ENCODE data around the gene HIPK2. TPM values are rescaled to one million over a fixed set of nuclear protein-coding genes. Genes with fewer than 3 reads are reported as not detected.

The HIPK2 gene
- total and polyA plus RNA-seq, 3 experiments from 2014 or later: 1.7 to 22.7 (median 21.2) TPM

- Histone ChIP-seq H3K4me1 (ENCODE audit: insufficient read depth, low read length) (peaks cover 29% of the 10 kb centered on the region), H3K27ac (ENCODE audit: low read depth, low read length) (no peak overlapping the region), H3K36me3 (ENCODE audit: insufficient read depth, low read length) (no peaks in the 10 kb centered on the region), H3K27me3 (ENCODE audit: insufficient read depth, low read length, poor library complexity, severe bottlenecking) (no peaks in the 10 kb centered on the region), H3K4me3 (ENCODE audit: low read length) (no peak overlapping the region), H3K9me3 (ENCODE audit: low read length) (no peaks in the 10 kb centered on the region)
- Mint-ChIP-seq H3K4me3 (peak overlapping the region in 1 of 7 donors; percentile 57), H3K4me1 (peaks cover 34 to 41% (median 38%) of the 10 kb centered on the region in 3 donors), H3K27ac (peak overlapping the region in 6 of 8 donors; percentile 13 to 69 (median 46)), H3K27me3 (no peaks in the 10 kb centered on the region), H3K9me3 (no peaks in the 10 kb centered on the region), H3K36me3 (peaks cover 0 to 21% (median 4%) of the 10 kb centered on the region in 3 donors)
- POLR2A ChIA-PET: interaction anchor here (1.0 kb wide), 1 partner anchor 9 kb away, joined by 3 read pairs; no protein-coding TSS in a partner anchor
- DNase-seq: peak in 1 of 5 donors; percentile 31
- CTCF ChIA-PET: interaction anchor here (0.7 to 1.6 kb wide), 3 partner anchors 43 to 268 kb away, joined by 3 to 5 read pairs (median 4); no protein-coding TSS in a partner anchor
Measured at GRCh38 chr7:139737221-139738100, 40.3 kb downstream of the HIPK2 start.

DNA sequence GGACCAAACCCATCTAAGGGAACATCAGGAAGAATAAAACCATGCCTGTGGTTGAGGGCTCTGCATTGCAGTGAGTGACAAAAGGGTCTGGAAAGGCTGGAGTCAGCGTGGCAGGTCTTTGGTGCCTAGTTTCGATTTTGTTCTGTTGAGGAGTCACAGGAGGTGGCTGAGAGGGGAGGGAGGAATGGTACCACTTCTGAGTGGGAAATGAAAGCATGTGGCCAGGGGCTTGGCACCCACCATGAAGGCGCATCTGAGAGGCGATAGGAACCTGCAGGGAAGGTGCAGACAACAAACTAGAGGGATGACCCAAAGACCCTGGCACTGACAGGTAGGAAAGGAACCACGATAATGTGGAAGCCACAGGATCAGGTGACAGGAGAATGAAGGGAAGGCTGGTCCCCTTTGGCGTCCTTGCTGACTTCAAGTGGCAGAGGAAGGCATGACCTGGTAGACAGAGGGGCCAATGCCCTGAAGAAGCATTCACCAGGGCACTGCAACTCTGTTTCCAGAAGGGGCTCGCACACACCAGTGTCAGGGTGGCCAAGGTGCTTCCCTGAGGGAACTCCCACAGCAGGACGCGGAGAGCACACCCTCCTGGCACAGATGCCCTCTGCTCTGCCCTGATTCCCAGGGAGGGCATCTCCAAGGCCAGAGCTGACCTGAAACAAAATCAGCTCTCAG lies 41.7 kb downstream of the HIPK2 start:
- no peaks in the 10 kb centered on the region for H3K36me3 ChIP-seq (ENCODE audit: insufficient read depth, low read length)
- Mint-ChIP-seq H3K4me1 (peaks cover 41 to 51% (median 48%) of the 10 kb centered on the region in 3 donors), H3K4me3 (peak overlapping the region in 1 of 7 donors; percentile 7), H3K9me3 (no peaks in the 10 kb centered on the region), H3K27me3 (no peaks in the 10 kb centered on the region), H3K27ac (peak overlapping the region in 2 of 8 donors; percentile 56 to 75), H3K36me3 (peaks cover 0 to 17% (median 4%) of the 10 kb centered on the region in 3 donors)
- H3K4me1 ChIP-seq (ENCODE audit: insufficient read depth, low read length): peaks cover 40% of the 10 kb centered on the region
- no peak overlapping the region for H3K4me3 ChIP-seq (ENCODE audit: low read length)
- H3K9me3 ChIP-seq (ENCODE audit: low read length): no peaks in the 10 kb centered on the region
- no peak for DNase-seq
- no peak overlapping the region for H3K27ac ChIP-seq (ENCODE audit: low read depth, low read length)
- CTCF ChIA-PET: interaction anchor here (1.6 kb wide), 1 partner anchor 44 kb away, joined by 5 read pairs; no protein-coding TSS in a partner anchor
- POLR2A ChIA-PET: no interaction called here
- H3K27me3 ChIP-seq (ENCODE audit: insufficient read depth, low read length, poor library complexity, severe bottlenecking): no peaks in the 10 kb centered on the region

DNA sequence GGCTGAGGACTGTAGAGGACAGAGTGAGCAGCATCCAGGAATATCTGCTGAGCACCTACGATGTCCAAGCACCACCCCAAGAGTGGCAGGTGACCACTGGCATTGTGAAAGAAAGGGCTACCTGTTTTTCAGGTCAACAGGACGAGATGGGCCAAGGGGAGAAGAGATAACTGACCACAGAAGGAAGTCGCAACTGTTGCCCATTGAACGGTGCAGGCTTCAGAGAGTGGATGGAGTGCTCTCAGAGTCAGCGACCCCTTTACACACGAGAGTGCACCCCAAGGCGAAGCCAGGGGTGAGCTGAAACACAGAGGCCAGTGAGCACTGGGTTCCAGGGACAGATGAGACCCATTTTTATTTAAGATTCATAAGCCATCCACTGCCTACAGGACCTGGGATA lies 42.3 kb downstream of the HIPK2 start:
- ChIA-PET CTCF (no interaction called here), POLR2A (no interaction called here)
- no peak overlapping the region for H3K27ac Mint-ChIP-seq
- no peak for DNase-seq
- H3K27ac ChIP-seq (ENCODE audit: low read depth, low read length): no peak overlapping the region
- peaks cover 42 to 51% (median 49%) of the 10 kb centered on the region in 3 donors for H3K4me1 Mint-ChIP-seq
- H3K36me3 ChIP-seq (ENCODE audit: insufficient read depth, low read length): no peaks in the 10 kb centered on the region
- no peaks in the 10 kb centered on the region for H3K27me3 ChIP-seq (ENCODE audit: insufficient read depth, low read length, poor library complexity, severe bottlenecking)
- no peaks in the 10 kb centered on the region for H3K27me3 Mint-ChIP-seq
- peaks cover 0 to 15% (median 4%) of the 10 kb centered on the region in 3 donors for H3K36me3 Mint-ChIP-seq
- no peaks in the 10 kb centered on the region for H3K9me3 Mint-ChIP-seq
- H3K4me1 ChIP-seq (ENCODE audit: insufficient read depth, low read length): peaks cover 40% of the 10 kb centered on the region
- no peak overlapping the region for H3K4me3 ChIP-seq (ENCODE audit: low read length)
- H3K4me3 Mint-ChIP-seq: no peak overlapping the region
- no peaks in the 10 kb centered on the region for H3K9me3 ChIP-seq (ENCODE audit: low read length)

DNA sequence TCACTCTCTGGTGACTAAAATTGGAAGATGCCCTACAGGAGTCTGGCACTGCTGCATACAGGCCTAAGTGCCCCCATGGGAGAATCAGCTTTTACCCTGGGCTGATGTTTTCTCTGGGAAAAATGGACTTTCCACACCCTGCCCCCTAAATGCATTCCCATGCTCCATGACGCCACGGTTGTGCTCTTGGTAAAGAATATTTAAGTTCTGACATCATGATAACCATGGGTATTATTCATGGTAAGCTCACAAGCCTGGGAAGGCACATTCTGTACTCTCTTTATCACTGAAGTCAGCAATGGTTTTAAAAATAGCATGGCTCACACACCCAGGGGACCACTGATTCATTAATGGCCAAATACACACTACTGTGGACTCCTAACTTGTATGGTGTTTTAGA lies 43.4 kb downstream of the HIPK2 start:
- H3K36me3 ChIP-seq (ENCODE audit: insufficient read depth, low read length): no peaks in the 10 kb centered on the region
- peaks cover 40% of the 10 kb centered on the region for H3K4me1 ChIP-seq (ENCODE audit: insufficient read depth, low read length)
- no peak overlapping the region for H3K27ac ChIP-seq (ENCODE audit: low read depth, low read length)
- peaks cover 42 to 51% (median 49%) of the 10 kb centered on the region in 3 donors for H3K4me1 Mint-ChIP-seq
- DNase-seq: no peak
- no peak overlapping the region for H3K27ac Mint-ChIP-seq
- POLR2A ChIA-PET: no interaction called here
- H3K27me3 Mint-ChIP-seq: no peaks in the 10 kb centered on the region
- CTCF ChIA-PET: no interaction called here
- H3K9me3 Mint-ChIP-seq: no peaks in the 10 kb centered on the region
- peaks cover 0 to 14% (median 4%) of the 10 kb centered on the region in 3 donors for H3K36me3 Mint-ChIP-seq
- no peak overlapping the region for H3K4me3 Mint-ChIP-seq
- no peak overlapping the region for H3K4me3 ChIP-seq (ENCODE audit: low read length)
- no peaks in the 10 kb centered on the region for H3K27me3 ChIP-seq (ENCODE audit: insufficient read depth, low read length, poor library complexity, severe bottlenecking)
- no peaks in the 10 kb centered on the region for H3K9me3 ChIP-seq (ENCODE audit: low read length)

DNA sequence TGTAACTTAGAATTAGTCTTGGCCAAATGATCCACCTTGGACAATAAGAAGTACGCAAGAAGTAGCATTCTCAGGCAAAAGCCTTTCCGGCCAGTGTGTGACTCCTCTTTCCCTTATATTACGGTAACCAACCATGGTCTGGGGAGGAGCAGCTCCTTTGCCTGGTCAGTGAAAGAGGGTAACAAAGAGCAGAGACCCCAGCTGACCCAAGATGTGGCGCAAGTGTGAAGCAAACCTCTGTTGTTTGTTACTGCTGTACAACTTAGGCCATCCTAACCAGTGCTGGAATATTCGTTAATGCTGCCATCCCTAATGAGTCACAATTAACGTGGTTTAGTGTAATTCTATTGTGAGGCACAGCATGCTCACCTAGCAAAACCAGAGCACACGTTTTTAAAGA lies 44.0 kb downstream of the HIPK2 start:
- Histone ChIP-seq H3K9me3 (ENCODE audit: low read length) (no peaks in the 10 kb centered on the region), H3K4me1 (ENCODE audit: insufficient read depth, low read length) (peaks cover 37% of the 10 kb centered on the region), H3K27me3 (ENCODE audit: insufficient read depth, low read length, poor library complexity, severe bottlenecking) (no peaks in the 10 kb centered on the region), H3K27ac (ENCODE audit: low read depth, low read length) (no peak overlapping the region), H3K36me3 (ENCODE audit: insufficient read depth, low read length) (no peaks in the 10 kb centered on the region), H3K4me3 (ENCODE audit: low read length) (no peak overlapping the region)
- no peak overlapping the region for H3K4me3 Mint-ChIP-seq
- H3K9me3 Mint-ChIP-seq: no peaks in the 10 kb centered on the region
- H3K36me3 Mint-ChIP-seq: peaks cover 0 to 13% (median 4%) of the 10 kb centered on the region in 3 donors
- ChIA-PET POLR2A (no interaction called here), CTCF (no interaction called here)
- peaks cover 40 to 49% (median 46%) of the 10 kb centered on the region in 3 donors for H3K4me1 Mint-ChIP-seq
- H3K27ac Mint-ChIP-seq: no peak overlapping the region
- no peaks in the 10 kb centered on the region for H3K27me3 Mint-ChIP-seq
- DNase-seq: no peak

DNA sequence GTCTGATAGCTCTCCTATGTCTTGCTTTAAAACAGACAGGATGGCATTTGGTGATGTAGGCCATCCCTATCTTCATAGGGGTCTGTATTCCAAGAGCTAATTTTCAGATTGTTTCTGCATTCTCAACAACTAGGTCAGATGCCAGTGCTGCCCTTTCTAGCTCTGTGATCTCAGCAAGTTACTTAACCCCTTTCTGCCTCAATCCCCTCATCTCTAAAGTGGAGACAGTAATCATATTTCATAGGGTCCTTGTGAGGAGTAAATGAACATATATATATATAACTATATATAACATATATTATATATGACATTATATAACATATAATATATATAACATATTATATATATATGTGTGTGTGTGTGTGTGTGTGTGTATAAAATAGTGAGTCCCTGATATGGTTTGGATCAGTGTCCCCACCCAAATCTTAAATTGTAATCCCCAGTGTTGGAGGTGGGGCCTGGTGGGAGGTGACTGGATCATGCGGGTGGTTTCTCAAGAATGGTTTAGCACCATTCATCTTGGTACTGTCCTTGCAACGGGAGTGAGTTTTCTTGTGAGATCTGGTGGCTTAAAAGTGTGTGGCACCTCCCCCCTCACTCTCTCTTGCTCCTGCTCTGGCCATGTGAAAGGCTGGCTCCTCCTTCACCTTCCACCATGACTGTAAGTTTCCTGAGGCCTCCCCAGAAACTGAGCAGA lies 45.2 kb downstream of the HIPK2 start:
- H3K36me3 ChIP-seq (ENCODE audit: insufficient read depth, low read length): no peaks in the 10 kb centered on the region
- no peaks in the 10 kb centered on the region for H3K27me3 ChIP-seq (ENCODE audit: insufficient read depth, low read length, poor library complexity, severe bottlenecking)
- Mint-ChIP-seq H3K9me3 (no peaks in the 10 kb centered on the region), H3K4me1 (peaks cover 29 to 38% (median 35%) of the 10 kb centered on the region in 3 donors), H3K27me3 (no peaks in the 10 kb centered on the region), H3K36me3 (peaks cover 0 to 9% (median 3%) of the 10 kb centered on the region in 3 donors), H3K27ac (peak overlapping the region in 1 of 8 donors; percentile 83), H3K4me3 (no peak overlapping the region)
- H3K4me1 ChIP-seq (ENCODE audit: insufficient read depth, low read length): peaks cover 26% of the 10 kb centered on the region
- no peak for DNase-seq
- no peak overlapping the region for H3K27ac ChIP-seq (ENCODE audit: low read depth, low read length)
- H3K4me3 ChIP-seq (ENCODE audit: low read length): no peak overlapping the region
- ChIA-PET CTCF (interaction anchor here (0.7 kb wide), 1 partner anchor 87 kb away, joined by 3 read pairs; no protein-coding TSS in a partner anchor), POLR2A (no interaction called here)
- no peaks in the 10 kb centered on the region for H3K9me3 ChIP-seq (ENCODE audit: low read length)

GRCh38 chr7:139731802-139732470 lies 45.9 kb downstream of the HIPK2 start:
- Mint-ChIP-seq H3K27ac (peak overlapping the region in 1 of 8 donors; percentile 83), H3K27me3 (no peaks in the 10 kb centered on the region), H3K36me3 (peaks cover 0 to 11% (median 5%) of the 10 kb centered on the region in 3 donors), H3K4me1 (peaks cover 25 to 38% (median 35%) of the 10 kb centered on the region in 3 donors), H3K4me3 (no peak overlapping the region), H3K9me3 (no peaks in the 10 kb centered on the region)
- peaks cover 21% of the 10 kb centered on the region for H3K4me1 ChIP-seq (ENCODE audit: insufficient read depth, low read length)
- no peaks in the 10 kb centered on the region for H3K27me3 ChIP-seq (ENCODE audit: insufficient read depth, low read length, poor library complexity, severe bottlenecking)
- H3K36me3 ChIP-seq (ENCODE audit: insufficient read depth, low read length): no peaks in the 10 kb centered on the region
- H3K9me3 ChIP-seq (ENCODE audit: low read length): no peaks in the 10 kb centered on the region
- H3K4me3 ChIP-seq (ENCODE audit: low read length): no peak overlapping the region
- CTCF ChIA-PET: interaction anchor here (0.7 kb wide), 1 partner anchor 86 kb away, joined by 3 read pairs; no protein-coding TSS in a partner anchor
- no peak overlapping the region for H3K27ac ChIP-seq (ENCODE audit: low read depth, low read length)
- POLR2A ChIA-PET: no interaction called here
- no peak for DNase-seq
